Skeletal muscle tissue (tissue), 1 donor: ENCODE measurements around the gene TUBB4B. TPM values are rescaled to one million over a fixed set of nuclear protein-coding genes. Genes with fewer than 3 reads are reported as not detected.

ENCODE experiments used
- total RNA-seq: library from RNA; depleted of rRNA; stranded (reverse); fragments of >200 nt; gene quantifications from one replicate; pipeline ENCODE4 v1.2.3, GENCODE V29; 2014

Gene TUBB4B
- total RNA-seq, 1 donor from 2014 or later = 97.1 TPM

Other genes starting within 250 kb of the TUBB4B start
- gene PAXX, start 248.9 kb upstream of the TUBB4B start, total RNA-seq = 2.1 TPM
- gene CLIC3, start 244.7 kb upstream of the TUBB4B start, total RNA-seq = not detected
- 5.2 TPM for gene ABCA2, start 213.1 kb upstream of the TUBB4B start, total RNA-seq
- gene FUT7, start 209.2 kb upstream of the TUBB4B start, total RNA-seq = not detected
- gene NPDC1, start 195.1 kb upstream of the TUBB4B start, total RNA-seq = 5.7 TPM
- gene ENTPD2, start 187.2 kb upstream of the TUBB4B start, total RNA-seq = 5.2 TPM
- 1.0 TPM for gene SAPCD2, start 170.7 kb upstream of the TUBB4B start, total RNA-seq
- gene UAP1L1, start 163.8 kb upstream of the TUBB4B start, total RNA-seq = 1.0 TPM
- gene MAN1B1, start 154.3 kb upstream of the TUBB4B start, total RNA-seq = 31.8 TPM
- 19.8 TPM for gene DPP7, start 126.6 kb upstream of the TUBB4B start, total RNA-seq
- not detected for gene GRIN1, start 102.1 kb upstream of the TUBB4B start, total RNA-seq
- gene LRRC26, start 71.2 kb upstream of the TUBB4B start, total RNA-seq = not detected
- not detected for gene TMEM210, start 69.2 kb upstream of the TUBB4B start, total RNA-seq
- gene ANAPC2, start 52.7 kb upstream of the TUBB4B start, total RNA-seq = 21.4 TPM
- gene SSNA1, start 52.6 kb upstream of the TUBB4B start, total RNA-seq = 47.0 TPM
- 2.6 TPM for gene TPRN, start 40.5 kb upstream of the TUBB4B start, total RNA-seq
- gene TMEM203, start 35.6 kb upstream of the TUBB4B start, total RNA-seq = 32.9 TPM
- gene NDOR1, start 35.6 kb upstream of the TUBB4B start, total RNA-seq = 4.7 TPM
- gene RNF208, start 19.0 kb upstream of the TUBB4B start, total RNA-seq = not detected
- not detected for gene CYSRT1, start 16.1 kb upstream of the TUBB4B start, total RNA-seq
- gene RNF224, start 13.8 kb upstream of the TUBB4B start, total RNA-seq = not detected
- gene SLC34A3, start 10.4 kb upstream of the TUBB4B start, total RNA-seq = not detected
- gene STPG3, start 10.0 kb downstream of the TUBB4B start, total RNA-seq = not detected
- gene NELFB, start 14.0 kb downstream of the TUBB4B start, total RNA-seq = 33.9 TPM
- gene TOR4A, start 36.4 kb downstream of the TUBB4B start, total RNA-seq = 2.1 TPM
- 2.1 TPM for gene NRARP, start 61.0 kb downstream of the TUBB4B start, total RNA-seq
- gene EXD3, start 181.9 kb downstream of the TUBB4B start, total RNA-seq = 8.4 TPM
- gene NOXA1, start 182.1 kb downstream of the TUBB4B start, total RNA-seq = 0.52 TPM
- gene ENTPD8, start 200.1 kb downstream of the TUBB4B start, total RNA-seq = not detected
- gene NSMF, start 218.0 kb downstream of the TUBB4B start, total RNA-seq = 4.2 TPM